Measurements from ENCODE around the gene SLC7A9. TPM values are rescaled to one million over a fixed set of nuclear protein-coding genes. Genes with fewer than 3 reads are reported as not detected.

Gene SLC7A9
- polyA plus RNA-seq, 3 donors, result 0.13 TPM; not detected in 2

DNA sequence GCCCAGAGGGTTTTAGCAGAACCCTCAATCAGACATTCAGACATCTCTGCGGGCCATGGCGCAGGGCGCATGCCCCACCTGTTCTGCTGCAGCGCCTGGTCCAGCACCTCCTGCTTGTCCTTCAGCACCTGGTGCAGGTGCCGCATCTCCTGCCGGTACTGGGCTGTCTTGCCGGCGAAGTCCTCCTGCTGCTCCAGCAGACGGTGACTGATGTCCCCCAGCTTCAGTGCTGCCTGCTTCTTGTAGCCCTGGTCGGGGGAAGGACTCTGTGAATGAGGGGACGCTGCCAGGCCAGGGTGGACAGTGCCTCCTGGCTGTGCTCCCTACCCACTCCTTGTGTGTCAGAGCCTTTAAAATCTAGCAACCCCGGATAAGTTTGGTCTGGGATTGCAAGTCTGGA, 12.2 kb upstream of the SLC7A9 start:
- Histone ChIP-seq H3K4me1 (ENCODE audit: control insufficient read depth in 1 of 2, insufficient read depth in 2 of 2, low read length in 2 of 2) (no peaks in the 10 kb centered on the region), H3K36me3 (replicated peaks in 1 of 2; ENCODE audit: control insufficient read depth in 1 of 2, insufficient read depth in 2 of 2, low read length in 2 of 2) (peaks cover 0 to 2% of the 10 kb centered on the region in 2 donors), H3K4me2 (replicated peaks; ENCODE audit: extremely low read depth, low read length, poor library complexity, severe bottlenecking) (no peak overlapping the region), H2AFZ (ENCODE audit: insufficient read depth, low read depth, low read length, poor library complexity, severe bottlenecking) (no peak overlapping the region), H3K79me2 (ENCODE audit: insufficient read depth, low read length) (no peaks in the 10 kb centered on the region), H3K27me3 (ENCODE audit: control insufficient read depth in 2 of 2, insufficient read depth in 2 of 2, low read length in 2 of 2) (no peaks in the 10 kb centered on the region), H3K9ac (ENCODE audit: insufficient read depth, low read length, poor library complexity, severe bottlenecking) (no peak overlapping the region), H3K4me3 (replicated peaks in 1 of 3; ENCODE audit: low read depth in 2 of 3, low read length in 3 of 3) (no peak overlapping the region), H3K27ac (ENCODE audit: low read depth in 1 of 2, low read length in 2 of 2) (no peak overlapping the region), H3K9me3 (replicated peaks in 1 of 2; ENCODE audit: control insufficient read depth in 1 of 2, insufficient read depth in 1 of 2, low read length in 2 of 2) (no peaks in the 10 kb centered on the region), H4K20me1 (ENCODE audit: insufficient read depth, low read length) (no peaks in the 10 kb centered on the region)
- H3K27me3 Mint-ChIP-seq (ENCODE audit: low read depth in 3 of 3), result peaks cover 0 to 2% (median 0%) of the 10 kb centered on the region in 3 donors
- intact Hi-C loops (cut with micrococcal nuclease), result no loop called here
- 95% methylated on average over 11 of the region's 12 CpGs for WGBS (ENCODE audit: insufficient coverage)
- no peaks in the 10 kb centered on the region for H3K4me1 Mint-ChIP-seq
- peaks cover 0 to 4% (median 0%) of the 10 kb centered on the region in 7 donors for H3K9me3 Mint-ChIP-seq
- peak overlapping the region in 1 of 7 donors; percentile 36 for H3K27ac Mint-ChIP-seq
- H3K36me3 Mint-ChIP-seq, result peaks cover 11 to 13% of the 10 kb centered on the region in 2 donors
- no peak for DNase-seq
- TF ChIP-seq, protein P1, sequence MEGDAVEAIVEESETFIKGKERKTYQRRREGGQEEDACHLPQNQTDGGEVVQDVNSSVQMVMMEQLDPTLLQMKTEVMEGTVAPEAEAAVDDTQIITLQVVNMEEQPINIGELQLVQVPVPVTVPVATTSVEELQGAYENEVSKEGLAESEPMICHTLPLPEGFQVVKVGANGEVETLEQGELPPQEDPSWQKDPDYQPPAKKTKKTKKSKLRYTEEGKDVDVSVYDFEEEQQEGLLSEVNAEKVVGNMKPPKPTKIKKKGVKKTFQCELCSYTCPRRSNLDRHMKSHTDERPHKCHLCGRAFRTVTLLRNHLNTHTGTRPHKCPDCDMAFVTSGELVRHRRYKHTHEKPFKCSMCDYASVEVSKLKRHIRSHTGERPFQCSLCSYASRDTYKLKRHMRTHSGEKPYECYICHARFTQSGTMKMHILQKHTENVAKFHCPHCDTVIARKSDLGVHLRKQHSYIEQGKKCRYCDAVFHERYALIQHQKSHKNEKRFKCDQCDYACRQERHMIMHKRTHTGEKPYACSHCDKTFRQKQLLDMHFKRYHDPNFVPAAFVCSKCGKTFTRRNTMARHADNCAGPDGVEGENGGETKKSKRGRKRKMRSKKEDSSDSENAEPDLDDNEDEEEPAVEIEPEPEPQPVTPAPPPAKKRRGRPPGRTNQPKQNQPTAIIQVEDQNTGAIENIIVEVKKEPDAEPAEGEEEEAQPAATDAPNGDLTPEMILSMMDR (IDR thresholded peaks at IDR 0.05), result no peak
- no peak overlapping the region for H3K4me3 Mint-ChIP-seq

DNA sequence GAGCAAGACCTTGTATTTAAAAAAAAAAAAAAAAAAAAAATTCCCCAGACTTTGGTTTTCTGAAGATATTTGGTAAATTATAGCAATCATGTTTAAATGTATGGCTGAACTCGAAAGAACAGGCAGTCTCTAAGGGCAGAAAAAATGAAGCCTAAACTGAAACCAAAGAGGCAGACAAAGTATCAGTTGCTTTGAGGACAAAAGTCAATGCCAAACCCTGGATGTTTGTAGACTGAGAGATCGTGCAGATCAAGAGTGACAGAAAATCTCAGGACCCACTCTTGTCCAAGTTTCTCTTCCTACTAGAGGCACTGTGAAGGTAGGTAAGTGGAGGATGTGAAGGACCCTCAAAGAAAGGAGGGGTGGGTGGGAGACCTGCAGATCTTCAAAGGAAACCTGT, 11.1 kb upstream of the SLC7A9 start:
- no peak overlapping the region for H2AFZ ChIP-seq (ENCODE audit: insufficient read depth, low read depth, low read length, poor library complexity, severe bottlenecking)
- H3K9ac ChIP-seq (ENCODE audit: insufficient read depth, low read length, poor library complexity, severe bottlenecking), result no peak overlapping the region
- no peaks in the 10 kb centered on the region for H3K9me3 ChIP-seq (replicated peaks in 1 of 2; ENCODE audit: control insufficient read depth in 1 of 2, insufficient read depth in 1 of 2, low read length in 2 of 2)
- DNase-seq, result no peak
- H3K4me3 ChIP-seq (replicated peaks in 1 of 3; ENCODE audit: low read depth in 2 of 3, low read length in 3 of 3), result no peak overlapping the region
- peaks cover 10 to 11% of the 10 kb centered on the region in 2 donors for H3K36me3 Mint-ChIP-seq
- H3K4me1 Mint-ChIP-seq, result no peaks in the 10 kb centered on the region
- no peaks in the 10 kb centered on the region for H3K79me2 ChIP-seq (ENCODE audit: insufficient read depth, low read length)
- no peak overlapping the region for H3K27ac Mint-ChIP-seq
- H4K20me1 ChIP-seq (ENCODE audit: insufficient read depth, low read length), result no peaks in the 10 kb centered on the region
- H3K4me2 ChIP-seq (replicated peaks; ENCODE audit: extremely low read depth, low read length, poor library complexity, severe bottlenecking), result no peak overlapping the region
- H3K27me3 ChIP-seq (ENCODE audit: control insufficient read depth in 2 of 2, insufficient read depth in 2 of 2, low read length in 2 of 2), result no peaks in the 10 kb centered on the region
- H3K27me3 Mint-ChIP-seq (ENCODE audit: low read depth in 3 of 3), result peaks cover 0 to 3% (median 2%) of the 10 kb centered on the region in 3 donors
- TF ChIP-seq, protein P1 (IDR thresholded peaks at IDR 0.05), result no peak
- H3K36me3 ChIP-seq (replicated peaks in 1 of 2; ENCODE audit: control insufficient read depth in 1 of 2, insufficient read depth in 2 of 2, low read length in 2 of 2), result peaks cover 0 to 2% of the 10 kb centered on the region in 2 donors
- H3K4me1 ChIP-seq (ENCODE audit: control insufficient read depth in 1 of 2, insufficient read depth in 2 of 2, low read length in 2 of 2), result no peaks in the 10 kb centered on the region
- H3K9me3 Mint-ChIP-seq, result peaks cover 0 to 1% (median 0%) of the 10 kb centered on the region in 7 donors
- H3K27ac ChIP-seq (ENCODE audit: low read depth in 1 of 2, low read length in 2 of 2), result no peak overlapping the region
- intact Hi-C loops (cut with micrococcal nuclease), result no loop called here
- no peak overlapping the region for H3K4me3 Mint-ChIP-seq
- WGBS (ENCODE audit: insufficient coverage), result 86% methylated on average over 1 of the region's 2 CpGs

All from CD14-positive monocyte (primary cell).